Ectodermal cell (in vitro differentiated cells): ENCODE data around the gene ZCCHC24.

Source experiments
- H3K27ac ChIP-seq: 2 replicates; pipeline ENCODE4 v1.7.0; 2013; ENCODE audit warnings: mild to moderate bottlenecking, low read depth, low read length; ENCODE audit not compliant: insufficient read depth, poor library complexity, severe bottlenecking
- H3K27me3 ChIP-seq: 2 replicates; pipeline ENCODE4 v1.7.0; 2013; ENCODE audit warnings: mild to moderate bottlenecking, low read length; ENCODE audit not compliant: insufficient read depth, control insufficient read depth, poor library complexity, severe bottlenecking
- H3K36me3 ChIP-seq: one replicate; pipeline ENCODE4 v1.7.0; 2013; ENCODE audit warnings: low read length; ENCODE audit not compliant: control insufficient read depth, insufficient read depth
- H3K4me1 ChIP-seq: one replicate; pipeline ENCODE4 v1.7.0; 2013; ENCODE audit warnings: low read length; ENCODE audit not compliant: control insufficient read depth, insufficient read depth
- H3K4me3 ChIP-seq: 2 replicates; pipeline ENCODE4 v1.7.0; 2013; ENCODE audit warnings: low read depth, low read length, control low read depth; ENCODE audit not compliant: insufficient read depth
- H3K9me3 ChIP-seq: 2 replicates; pipeline ENCODE4 v1.7.0; 2013; ENCODE audit warnings: mild to moderate bottlenecking, low read length, moderate library complexity; ENCODE audit not compliant: control insufficient read depth
- WGBS, 2 experiments: methylation state at CpG; one replicate each; pipeline ENCODE4 v1.1.7; 2013; ENCODE audit warnings: missing lambda C conversion rate in 2 of 2; 5-methylcytosine and 5-hydroxymethylcytosine counted together

ZCCHC24 gene

GRCh38 chr10:79431891-79432831 is 13.3 kb downstream of the ZCCHC24 start:
- Histone ChIP-seq H3K36me3 (no peaks in the 10 kb centered on the region), H3K9me3 (no peaks in the 10 kb centered on the region), H3K27me3 (no peaks in the 10 kb centered on the region), H3K4me3 (no peak overlapping the region), H3K27ac (no peak overlapping the region), H3K4me1 (peaks cover 20% of the 10 kb centered on the region)
- WGBS, 2 experiments: 89 to 91% methylated on average over 17 of the region's 17 CpGs

GRCh38 chr10:79431428-79431827 is 14.0 kb downstream of the ZCCHC24 start:
- H3K4me1 ChIP-seq: peaks cover 19% of the 10 kb centered on the region
- no peaks in the 10 kb centered on the region for H3K27me3 ChIP-seq
- H3K36me3 ChIP-seq: no peaks in the 10 kb centered on the region
- 86 to 88% methylated on average over 4 of the region's 5 CpGs for WGBS, 2 experiments
- H3K4me3 ChIP-seq: no peak overlapping the region
- no peaks in the 10 kb centered on the region for H3K9me3 ChIP-seq
- no peak overlapping the region for H3K27ac ChIP-seq

GRCh38 chr10:79430936-79431335 is 14.5 kb downstream of the ZCCHC24 start:
- Histone ChIP-seq H3K9me3 (no peaks in the 10 kb centered on the region), H3K27ac (no peak overlapping the region), H3K4me3 (no peak overlapping the region), H3K36me3 (no peaks in the 10 kb centered on the region), H3K4me1 (peaks cover 15% of the 10 kb centered on the region), H3K27me3 (no peaks in the 10 kb centered on the region)
- 90% methylated on average over 2 of the region's 2 CpGs for WGBS, 2 experiments

- Histone ChIP-seq H3K9me3 (no peaks in the 10 kb centered on the region), H3K27ac (no peak overlapping the region), H3K36me3 (no peaks in the 10 kb centered on the region), H3K27me3 (no peaks in the 10 kb centered on the region), H3K4me1 (peaks cover 9% of the 10 kb centered on the region), H3K4me3 (no peak overlapping the region)
- 88 to 91% methylated on average over 6 of the region's 6 CpGs for WGBS, 2 experiments
Measured at GRCh38 chr10:79430325-79430905, 15.0 kb downstream of the ZCCHC24 start.

GRCh38 chr10:79429751-79430150 is 15.7 kb downstream of the ZCCHC24 start:
- Histone ChIP-seq H3K27me3 (no peaks in the 10 kb centered on the region), H3K4me1 (peaks cover 5% of the 10 kb centered on the region), H3K36me3 (no peaks in the 10 kb centered on the region), H3K4me3 (no peak overlapping the region), H3K27ac (no peak overlapping the region), H3K9me3 (no peaks in the 10 kb centered on the region)
- 91 to 95% methylated on average over 4 of the region's 4 CpGs for WGBS, 2 experiments

- Histone ChIP-seq H3K27ac (no peak overlapping the region), H3K36me3 (no peaks in the 10 kb centered on the region), H3K4me3 (no peak overlapping the region), H3K9me3 (no peaks in the 10 kb centered on the region), H3K4me1 (peaks cover 5% of the 10 kb centered on the region), H3K27me3 (no peaks in the 10 kb centered on the region)
- 96 to 99% methylated on average over 3 of the region's 3 CpGs for whole genome bisulfite sequencing, 2 experiments
Measured at GRCh38 chr10:79427965-79428364, 17.5 kb downstream of the ZCCHC24 start.

- WGBS, 2 experiments: 74% methylated on average over 5 of the region's 5 CpGs
- no peak overlapping the region for H3K4me3 ChIP-seq
- no peaks in the 10 kb centered on the region for H3K36me3 ChIP-seq
- H3K9me3 ChIP-seq: no peaks in the 10 kb centered on the region
- no peak overlapping the region for H3K27ac ChIP-seq
- H3K4me1 ChIP-seq: peaks cover 9% of the 10 kb centered on the region
- H3K27me3 ChIP-seq: no peaks in the 10 kb centered on the region
Measured at GRCh38 chr10:79425074-79425532, 20.3 kb downstream of the ZCCHC24 start.

GRCh38 chr10:79424221-79425073 is 21.0 kb downstream of the ZCCHC24 start:
- Histone ChIP-seq H3K9me3 (no peaks in the 10 kb centered on the region), H3K36me3 (no peaks in the 10 kb centered on the region), H3K27me3 (no peaks in the 10 kb centered on the region), H3K4me1 (peaks cover 9% of the 10 kb centered on the region), H3K27ac (no peak overlapping the region), H3K4me3 (no peak overlapping the region)
- WGBS, 2 experiments: 89% methylated on average over 11 of the region's 11 CpGs

GRCh38 chr10:79422178-79422892 is 23.1 kb downstream of the ZCCHC24 start:
- H3K36me3 ChIP-seq: no peaks in the 10 kb centered on the region
- no peak overlapping the region for H3K4me3 ChIP-seq
- no peaks in the 10 kb centered on the region for H3K27me3 ChIP-seq
- peaks cover 9% of the 10 kb centered on the region for H3K4me1 ChIP-seq
- no peaks in the 10 kb centered on the region for H3K9me3 ChIP-seq
- 84% methylated on average over 9 of the region's 9 CpGs for WGBS, 2 experiments
- H3K27ac ChIP-seq: no peak overlapping the region
